Kidney (tissue), 14 donors: Measurements from ENCODE around the gene EDEM1. TPM values are rescaled to one million over a fixed set of nuclear protein-coding genes. Genes with fewer than 3 reads are reported as not detected.

ENCODE experiments used
- DNase-seq, 5 donors: peaks; one replicate each; pipeline ENCODE4 v3.0.0-alpha.2; 2013 to 2020
- FAIRE-seq: peaks from 2 replicates; lab custom pipeline; 2012; peaks lifted over from hg19 to GRCh38; lab: Jason Lieb, UNC
- H3K27ac ChIP-seq, 2 donors: one replicate each; pipeline ENCODE4 v1.7.0; 2013; ENCODE audit warnings: low read depth in 2 of 2, low read length in 2 of 2, inconsistent platforms in 1 of 2
- H3K27me3 ChIP-seq: one replicate; pipeline ENCODE4 v1.7.1; 2013; ENCODE audit warnings: low read length, inconsistent platforms; ENCODE audit not compliant: control insufficient read depth, insufficient read depth
- H3K36me3 ChIP-seq, 3 donors: one replicate each; pipeline versions ENCODE4 v1.7.0 to v1.7.1; 2013; ENCODE audit warnings: low read length in 3 of 3, control low read depth in 1 of 3, inconsistent platforms in 1 of 3; ENCODE audit not compliant: insufficient read depth in 3 of 3, control insufficient read depth in 2 of 3
- H3K4me1 ChIP-seq, 3 donors: one replicate each; pipeline versions ENCODE4 v1.7.0 to v1.7.1; 2013; ENCODE audit warnings: low read length in 3 of 3, inconsistent platforms in 1 of 3, low read depth in 1 of 3; ENCODE audit not compliant: control insufficient read depth in 2 of 3, insufficient read depth in 2 of 3
- H3K4me3 ChIP-seq, 3 donors: one replicate each; pipeline versions ENCODE4 v1.7.0 to v1.8.1; 2013; ENCODE audit warnings: low read length in 3 of 3, control low read depth in 1 of 3, inconsistent platforms in 1 of 3
- H3K9ac ChIP-seq, 3 donors: one replicate each; pipeline versions ENCODE4 v1.7.0 to v1.7.1; 2013; ENCODE audit warnings: low read length in 3 of 3, control low read depth in 1 of 3, inconsistent platforms in 1 of 3
- H3K9me3 ChIP-seq, 3 donors: one replicate each; pipeline versions ENCODE4 v1.7.0 to v1.7.1; 2013; ENCODE audit warnings: low read length in 3 of 3, control low read depth in 1 of 3, inconsistent platforms in 1 of 3; ENCODE audit not compliant: control insufficient read depth in 2 of 3, insufficient read depth in 1 of 3
- intact Hi-C: fragments of 100-400 bp; cut with DNase I; formaldehyde crosslinking; loops from one replicate; pipeline ENCODE4 v1.11.1; 2022
- polyA plus RNA-seq: library from polyadenylated mRNA; stranded (reverse); fragments of 350-450 nt; fragmentation: Illumina TruSeq; extraction: RNeasy Lipid Tissue Mini Kit (QIAGEN cat#74804); gene quantifications from one replicate; pipeline ENCODE4 v1.2.3, GENCODE V29; 2014; ENCODE audit warnings: low read depth, low replicate concordance; ENCODE audit not compliant: insufficient read depth
- total RNA-seq: library from RNA; stranded (reverse); fragmentation: NEBNext Ultra II Directional; extraction: Animal tissue kit (Norgen Biotek cat#: 25700); gene quantifications from one replicate; pipeline ENCODE4 v1.2.1, GENCODE V29; 2021
- TF ChIP-seq, protein P1 (sequence below): IDR thresholded peaks from 3 replicates; pipeline ENCODE4 v1.5.1; 2012; ENCODE audit warnings: mild to moderate bottlenecking, moderate library complexity, borderline replicate concordance; ENCODE audit not compliant: insufficient read depth; ENCODE audit errors: extremely low read depth
- donor health status: control.
- donor health status: control.
- donor health status: control.
- donor health status: control.
- donor health status: control.
- donor health status: DM: yes; HTN: yes; CAD: no.
- donor health status: Normal renal cell carcinoma (clear cell type).

Gene EDEM1
- total and polyA plus RNA-seq, 2 donors from 2014 or later: 5.5 to 47.5 TPM

DNA sequence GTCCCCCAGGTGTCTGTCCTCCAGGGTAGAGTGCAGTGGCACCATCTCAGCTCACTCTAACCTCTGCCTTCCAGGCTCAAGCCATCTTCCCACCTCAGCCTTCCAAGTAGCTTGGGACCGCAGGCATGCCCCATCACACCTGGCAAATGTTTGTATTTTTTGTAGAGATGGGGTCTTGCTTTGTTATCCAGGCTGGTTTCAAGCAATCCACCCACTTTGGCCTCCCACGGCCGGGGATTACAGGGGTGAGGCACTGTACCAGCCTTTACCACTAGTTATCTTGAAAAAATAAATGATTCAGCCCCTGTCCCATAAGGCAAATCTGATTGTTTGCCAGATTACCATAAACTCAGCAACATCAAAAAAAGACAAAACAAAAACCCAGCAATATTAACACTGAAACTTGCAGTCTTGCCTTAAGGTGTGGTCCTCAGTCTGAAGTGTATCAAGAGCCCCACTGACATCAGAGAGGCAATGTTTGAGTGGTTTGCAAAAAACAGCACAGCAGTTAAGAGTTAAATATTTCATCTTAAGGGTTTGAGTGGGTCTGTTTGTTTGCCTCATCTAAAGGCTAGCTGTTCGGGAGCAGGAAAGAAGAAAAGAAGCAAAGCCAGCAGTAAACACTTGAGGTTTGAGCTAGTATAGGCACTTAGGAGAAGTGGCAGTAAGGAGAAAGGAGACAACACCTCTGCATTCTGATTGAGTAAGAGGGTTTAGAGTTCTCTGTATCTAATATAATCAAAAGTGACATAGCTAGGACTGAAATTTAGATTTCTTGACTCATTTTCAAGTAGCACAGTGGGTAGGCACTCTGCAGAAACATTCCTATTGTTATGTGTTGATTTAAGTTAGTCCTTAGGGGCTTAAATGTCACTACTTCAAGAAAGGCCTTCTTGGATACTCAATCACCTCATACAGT lies 26.3 kb upstream of the EDEM1 start:
- Histone ChIP-seq H3K4me1 (peaks cover 0 to 4% (median 0%) of the 10 kb centered on the region in 3 donors), H3K36me3 (no peaks in the 10 kb centered on the region), H3K9me3 (no peaks in the 10 kb centered on the region), H3K9ac (no peak overlapping the region), H3K27me3 (no peaks in the 10 kb centered on the region), H3K4me3 (no peak overlapping the region), H3K27ac (no peak overlapping the region)
- TF ChIP-seq, protein P1, sequence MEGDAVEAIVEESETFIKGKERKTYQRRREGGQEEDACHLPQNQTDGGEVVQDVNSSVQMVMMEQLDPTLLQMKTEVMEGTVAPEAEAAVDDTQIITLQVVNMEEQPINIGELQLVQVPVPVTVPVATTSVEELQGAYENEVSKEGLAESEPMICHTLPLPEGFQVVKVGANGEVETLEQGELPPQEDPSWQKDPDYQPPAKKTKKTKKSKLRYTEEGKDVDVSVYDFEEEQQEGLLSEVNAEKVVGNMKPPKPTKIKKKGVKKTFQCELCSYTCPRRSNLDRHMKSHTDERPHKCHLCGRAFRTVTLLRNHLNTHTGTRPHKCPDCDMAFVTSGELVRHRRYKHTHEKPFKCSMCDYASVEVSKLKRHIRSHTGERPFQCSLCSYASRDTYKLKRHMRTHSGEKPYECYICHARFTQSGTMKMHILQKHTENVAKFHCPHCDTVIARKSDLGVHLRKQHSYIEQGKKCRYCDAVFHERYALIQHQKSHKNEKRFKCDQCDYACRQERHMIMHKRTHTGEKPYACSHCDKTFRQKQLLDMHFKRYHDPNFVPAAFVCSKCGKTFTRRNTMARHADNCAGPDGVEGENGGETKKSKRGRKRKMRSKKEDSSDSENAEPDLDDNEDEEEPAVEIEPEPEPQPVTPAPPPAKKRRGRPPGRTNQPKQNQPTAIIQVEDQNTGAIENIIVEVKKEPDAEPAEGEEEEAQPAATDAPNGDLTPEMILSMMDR: no peak
- no peak for DNase-seq
- intact Hi-C loops: no loop called here
- FAIRE-seq: no peak

DNA sequence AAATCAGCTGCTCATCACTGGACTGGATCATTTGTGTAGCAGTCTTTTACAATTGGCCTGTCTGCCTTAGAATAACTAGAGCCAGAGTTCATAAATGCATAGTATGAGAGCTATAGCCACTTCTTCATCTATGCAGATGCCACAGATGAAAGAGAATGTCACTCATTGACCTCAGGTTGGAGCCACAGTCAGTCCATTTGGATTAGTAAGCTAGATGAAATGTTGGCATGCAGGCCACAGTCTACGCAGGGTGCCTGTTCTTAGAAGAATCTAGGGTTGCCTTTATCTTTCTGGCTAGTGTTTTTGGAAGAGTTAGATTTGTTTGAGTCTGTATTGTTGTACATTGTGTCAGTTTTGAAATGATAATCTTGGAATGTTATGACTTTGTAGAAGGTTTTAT lies 25.4 kb upstream of the EDEM1 start:
- Histone ChIP-seq H3K4me3 (no peak overlapping the region), H3K9ac (no peak overlapping the region), H3K36me3 (no peaks in the 10 kb centered on the region), H3K27me3 (no peaks in the 10 kb centered on the region), H3K27ac (no peak overlapping the region), H3K9me3 (no peaks in the 10 kb centered on the region), H3K4me1 (peaks cover 0 to 4% (median 0%) of the 10 kb centered on the region in 3 donors)
- no peak for FAIRE-seq
- no peak for DNase-seq
- TF ChIP-seq, protein P1: no peak
- intact Hi-C loops: no loop called here

DNA sequence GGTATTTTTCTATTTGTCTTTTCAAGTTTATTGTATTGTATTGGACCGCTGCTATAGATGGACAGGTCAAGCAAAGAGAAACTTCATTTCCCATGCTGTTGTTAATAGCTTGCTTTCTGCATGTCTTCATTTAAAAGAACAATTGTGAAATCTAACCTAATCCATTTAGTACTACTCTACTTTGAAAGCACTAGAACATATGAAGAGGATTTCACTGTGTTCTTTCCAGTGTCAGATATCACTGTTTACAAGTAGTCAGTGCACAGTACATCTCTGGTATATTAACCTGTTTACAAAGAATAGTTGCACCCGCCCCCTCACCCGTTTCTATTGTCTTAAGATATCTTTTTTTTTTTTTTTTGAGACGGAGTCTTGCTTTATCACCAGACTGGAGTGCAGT lies 21.8 kb upstream of the EDEM1 start:
- no peak for FAIRE-seq
- no peak overlapping the region for H3K27ac ChIP-seq
- TF ChIP-seq, protein P1: no peak
- H3K4me3 ChIP-seq: no peak overlapping the region
- H3K4me1 ChIP-seq: no peaks in the 10 kb centered on the region
- intact Hi-C loops: no loop called here
- no peaks in the 10 kb centered on the region for H3K9me3 ChIP-seq
- no peaks in the 10 kb centered on the region for H3K36me3 ChIP-seq
- no peak for DNase-seq
- H3K27me3 ChIP-seq: no peaks in the 10 kb centered on the region
- no peak overlapping the region for H3K9ac ChIP-seq
